Measurements from ENCODE around the gene LSAMP. TPM values are rescaled to one million over a fixed set of nuclear protein-coding genes. Genes with fewer than 3 reads are reported as not detected.

LSAMP gene
- total and polyA plus RNA-seq, 2 experiments from 2014 or later = 2.0 to 2.9 TPM

DNA sequence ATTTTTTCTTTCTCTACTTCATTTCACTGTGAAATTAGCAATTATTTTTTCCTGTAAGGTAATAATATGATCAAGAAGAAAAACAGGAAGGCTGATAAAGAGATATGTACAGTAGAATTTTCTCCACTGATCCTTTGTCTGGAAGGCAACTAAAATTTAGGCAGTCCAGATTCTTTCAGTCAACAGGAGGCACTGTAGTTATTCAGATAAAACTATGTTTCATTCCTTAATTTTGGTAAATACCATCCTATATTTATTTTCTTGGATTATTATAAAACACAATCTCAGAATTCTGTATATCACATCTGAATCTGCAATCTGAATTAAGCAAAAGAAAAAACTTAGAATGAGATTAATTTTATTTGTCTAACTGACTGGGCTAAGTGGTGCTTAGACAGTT is 343.2 kb downstream of the LSAMP start:
- no peaks in the 10 kb centered on the region for H3K27me3 Mint-ChIP-seq (ENCODE audit: insufficient read depth, low read depth, poor library complexity)
- Histone ChIP-seq H2AFZ (no peak overlapping the region), H3K27me3 (ENCODE audit: insufficient read depth) (no peaks in the 10 kb centered on the region), H3K4me3 (no peak overlapping the region), H3K36me3 (ENCODE audit: insufficient read depth) (no peaks in the 10 kb centered on the region), H3K4me2 (no peak overlapping the region), H3K79me2 (replicated peaks; ENCODE audit: insufficient read depth) (no peaks in the 10 kb centered on the region), H3K27ac (ENCODE audit: low read depth) (no peak overlapping the region), H3K9me2 (ENCODE audit: insufficient read depth) (no peaks in the 10 kb centered on the region), H3K4me1 (ENCODE audit: insufficient read depth) (peaks cover 15% of the 10 kb centered on the region), H4K20me1 (replicated peaks; ENCODE audit: insufficient read depth) (no peaks in the 10 kb centered on the region), H3F3A (replicated peaks; ENCODE audit: low read depth) (no peaks in the 10 kb centered on the region)
- no peak overlapping the region for H3K27ac Mint-ChIP-seq
- H3K4me3 Mint-ChIP-seq = no peak overlapping the region
- TF ChIP-seq STAT1 (IDR thresholded peaks at IDR 0.05; ENCODE audit: unreplicated experiment) = no peak
- TF ChIP-seq, protein P1, sequence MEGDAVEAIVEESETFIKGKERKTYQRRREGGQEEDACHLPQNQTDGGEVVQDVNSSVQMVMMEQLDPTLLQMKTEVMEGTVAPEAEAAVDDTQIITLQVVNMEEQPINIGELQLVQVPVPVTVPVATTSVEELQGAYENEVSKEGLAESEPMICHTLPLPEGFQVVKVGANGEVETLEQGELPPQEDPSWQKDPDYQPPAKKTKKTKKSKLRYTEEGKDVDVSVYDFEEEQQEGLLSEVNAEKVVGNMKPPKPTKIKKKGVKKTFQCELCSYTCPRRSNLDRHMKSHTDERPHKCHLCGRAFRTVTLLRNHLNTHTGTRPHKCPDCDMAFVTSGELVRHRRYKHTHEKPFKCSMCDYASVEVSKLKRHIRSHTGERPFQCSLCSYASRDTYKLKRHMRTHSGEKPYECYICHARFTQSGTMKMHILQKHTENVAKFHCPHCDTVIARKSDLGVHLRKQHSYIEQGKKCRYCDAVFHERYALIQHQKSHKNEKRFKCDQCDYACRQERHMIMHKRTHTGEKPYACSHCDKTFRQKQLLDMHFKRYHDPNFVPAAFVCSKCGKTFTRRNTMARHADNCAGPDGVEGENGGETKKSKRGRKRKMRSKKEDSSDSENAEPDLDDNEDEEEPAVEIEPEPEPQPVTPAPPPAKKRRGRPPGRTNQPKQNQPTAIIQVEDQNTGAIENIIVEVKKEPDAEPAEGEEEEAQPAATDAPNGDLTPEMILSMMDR (conservative IDR thresholded peaks at IDR 0.05; ENCODE audit: low read depth in 2 of 2) = peak in 1 of 2 experiments; percentile 51; a peak in 3 of 4 replicates
- TF ChIP-seq, protein P2, sequence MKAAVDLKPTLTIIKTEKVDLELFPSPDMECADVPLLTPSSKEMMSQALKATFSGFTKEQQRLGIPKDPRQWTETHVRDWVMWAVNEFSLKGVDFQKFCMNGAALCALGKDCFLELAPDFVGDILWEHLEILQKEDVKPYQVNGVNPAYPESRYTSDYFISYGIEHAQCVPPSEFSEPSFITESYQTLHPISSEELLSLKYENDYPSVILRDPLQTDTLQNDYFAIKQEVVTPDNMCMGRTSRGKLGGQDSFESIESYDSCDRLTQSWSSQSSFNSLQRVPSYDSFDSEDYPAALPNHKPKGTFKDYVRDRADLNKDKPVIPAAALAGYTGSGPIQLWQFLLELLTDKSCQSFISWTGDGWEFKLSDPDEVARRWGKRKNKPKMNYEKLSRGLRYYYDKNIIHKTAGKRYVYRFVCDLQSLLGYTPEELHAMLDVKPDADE (IDR thresholded peaks at IDR 0.05) = no peak
- no peak for TF ChIP-seq CREB1 (CRISPR knock-in tag; IDR thresholded peaks at IDR 0.05; ENCODE audit: low read depth)
- no peak for TF ChIP-seq EZH2phosphoT487 (IDR thresholded peaks at IDR 0.05; ENCODE audit: unreplicated experiment)
- H3K36me3 Mint-ChIP-seq (ENCODE audit: low read depth) = no peaks in the 10 kb centered on the region
- no peak for ATAC-seq
- no peaks in the 10 kb centered on the region for H3K9me3 Mint-ChIP-seq
- H3K4me1 Mint-ChIP-seq = peaks cover 17% of the 10 kb centered on the region
- DNase-seq (ENCODE audit: low spot score) = no peak

DNA sequence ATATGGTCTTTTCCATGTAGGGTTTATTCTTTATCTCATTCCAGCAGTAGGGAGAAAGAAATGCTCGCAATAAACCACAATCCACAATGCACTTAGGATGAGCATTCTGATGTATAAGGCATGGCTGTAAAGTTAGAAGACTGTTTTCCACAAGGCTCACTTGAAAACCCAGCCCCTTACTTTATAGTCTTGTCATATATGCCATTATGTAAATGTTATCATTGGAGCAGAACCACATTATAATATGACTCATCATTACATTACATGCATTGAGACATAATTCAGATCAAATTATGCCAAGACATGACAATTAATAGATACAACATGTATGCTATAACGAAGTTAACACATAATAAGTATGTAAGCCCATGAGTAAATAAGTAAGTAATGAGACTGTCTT is 348.1 kb downstream of the LSAMP start:
- Histone ChIP-seq H3K27ac (ENCODE audit: low read depth) (no peak overlapping the region), H3K36me3 (ENCODE audit: insufficient read depth) (no peaks in the 10 kb centered on the region), H3F3A (replicated peaks; ENCODE audit: low read depth) (no peaks in the 10 kb centered on the region), H3K4me1 (ENCODE audit: insufficient read depth) (no peaks in the 10 kb centered on the region), H3K9me2 (ENCODE audit: insufficient read depth) (no peaks in the 10 kb centered on the region), H3K4me2 (no peak overlapping the region), H3K27me3 (ENCODE audit: insufficient read depth) (no peaks in the 10 kb centered on the region), H3K4me3 (no peak overlapping the region), H3K79me2 (replicated peaks; ENCODE audit: insufficient read depth) (no peaks in the 10 kb centered on the region), H4K20me1 (replicated peaks; ENCODE audit: insufficient read depth) (no peaks in the 10 kb centered on the region), H2AFZ (no peak overlapping the region)
- ATAC-seq = no peak
- Mint-ChIP-seq H3K9me3 (no peaks in the 10 kb centered on the region), H3K4me3 (no peak overlapping the region), H3K27ac (no peak overlapping the region), H3K36me3 (ENCODE audit: low read depth) (no peaks in the 10 kb centered on the region), H3K4me1 (peaks cover under 1% of the 10 kb centered on the region; the same call in 1 of the 3 replicates), H3K27me3 (ENCODE audit: insufficient read depth, low read depth, poor library complexity) (peaks cover 2% of the 10 kb centered on the region)
- no peak for DNase-seq (ENCODE audit: low spot score)
- TF ChIP-seq NANOG (IDR thresholded peaks at IDR 0.05; ENCODE audit: borderline replicate concordance) (no peak), REST (IDR thresholded peaks at IDR 0.05; ENCODE audit: unreplicated experiment) (no peak), EZH2 (IDR thresholded peaks at IDR 0.05; ENCODE audit: low read depth, unreplicated experiment) (no peak), JUNB (IDR thresholded peaks at IDR 0.05; ENCODE audit: unreplicated experiment) (no peak), EZH2phosphoT487 (IDR thresholded peaks at IDR 0.05; ENCODE audit: unreplicated experiment) (no peak)
- TF ChIP-seq, protein P2 (IDR thresholded peaks at IDR 0.05) = no peak
